Measurements from ENCODE around the gene TRIO.

- TF ChIP-seq, protein P1, sequence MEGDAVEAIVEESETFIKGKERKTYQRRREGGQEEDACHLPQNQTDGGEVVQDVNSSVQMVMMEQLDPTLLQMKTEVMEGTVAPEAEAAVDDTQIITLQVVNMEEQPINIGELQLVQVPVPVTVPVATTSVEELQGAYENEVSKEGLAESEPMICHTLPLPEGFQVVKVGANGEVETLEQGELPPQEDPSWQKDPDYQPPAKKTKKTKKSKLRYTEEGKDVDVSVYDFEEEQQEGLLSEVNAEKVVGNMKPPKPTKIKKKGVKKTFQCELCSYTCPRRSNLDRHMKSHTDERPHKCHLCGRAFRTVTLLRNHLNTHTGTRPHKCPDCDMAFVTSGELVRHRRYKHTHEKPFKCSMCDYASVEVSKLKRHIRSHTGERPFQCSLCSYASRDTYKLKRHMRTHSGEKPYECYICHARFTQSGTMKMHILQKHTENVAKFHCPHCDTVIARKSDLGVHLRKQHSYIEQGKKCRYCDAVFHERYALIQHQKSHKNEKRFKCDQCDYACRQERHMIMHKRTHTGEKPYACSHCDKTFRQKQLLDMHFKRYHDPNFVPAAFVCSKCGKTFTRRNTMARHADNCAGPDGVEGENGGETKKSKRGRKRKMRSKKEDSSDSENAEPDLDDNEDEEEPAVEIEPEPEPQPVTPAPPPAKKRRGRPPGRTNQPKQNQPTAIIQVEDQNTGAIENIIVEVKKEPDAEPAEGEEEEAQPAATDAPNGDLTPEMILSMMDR (IDR thresholded peaks at IDR 0.05), result no peak
- TF ChIP-seq ZBTB43 (CRISPR knock-in tag; IDR thresholded peaks at IDR 0.05) (no peak), KAT7 (CRISPR knock-in tag; IDR thresholded peaks at IDR 0.05; ENCODE audit: borderline replicate concordance) (no peak), GRHL2 (CRISPR knock-in tag; IDR thresholded peaks at IDR 0.05; ENCODE audit: insufficient replicate concordance, severe bottlenecking) (no peak), ZNF317 (CRISPR knock-in tag; IDR thresholded peaks at IDR 0.05; ENCODE audit: borderline replicate concordance, low read depth) (no peak), SMAD3 (CRISPR knock-in tag; IDR thresholded peaks at IDR 0.05; ENCODE audit: borderline replicate concordance) (no peak), ZNF671 (CRISPR knock-in tag; IDR thresholded peaks at IDR 0.05) (no peak), ELF4 (CRISPR knock-in tag; IDR thresholded peaks at IDR 0.05; ENCODE audit: low read depth) (no peak), USF1 (CRISPR knock-in tag; IDR thresholded peaks at IDR 0.05) (no peak), E2F1 (CRISPR knock-in tag; IDR thresholded peaks at IDR 0.05) (no peak)
- TF ChIP-seq, protein P2, sequence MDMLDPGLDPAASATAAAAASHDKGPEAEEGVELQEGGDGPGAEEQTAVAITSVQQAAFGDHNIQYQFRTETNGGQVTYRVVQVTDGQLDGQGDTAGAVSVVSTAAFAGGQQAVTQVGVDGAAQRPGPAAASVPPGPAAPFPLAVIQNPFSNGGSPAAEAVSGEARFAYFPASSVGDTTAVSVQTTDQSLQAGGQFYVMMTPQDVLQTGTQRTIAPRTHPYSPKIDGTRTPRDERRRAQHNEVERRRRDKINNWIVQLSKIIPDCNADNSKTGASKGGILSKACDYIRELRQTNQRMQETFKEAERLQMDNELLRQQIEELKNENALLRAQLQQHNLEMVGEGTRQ (CRISPR knock-in tag; IDR thresholded peaks at IDR 0.05), result no peak
Measured at GRCh38 chr5:14425559-14425958, 282.4 kb downstream of the TRIO start.
